Tibial artery (tissue), 4 donors: ENCODE results near the gene COPS7A.
A peak's percentile ranks its signal among the peaks of the same experiment; 100 is the strongest.
"Not testable (repeated sequence)": the region's sequence is repeated elsewhere in the genome, so short reads cannot be mapped to it uniquely, and the experiment has no call there.

Source experiments
- DNase-seq, 2 donors: peaks; one replicate each; pipeline ENCODE4 v3.0.0-alpha.2; 2019
- H3K27ac ChIP-seq, 2 donors: fragments of 200-600 bp; sonication (generic) in 1 of 2; 1 replicate in 1 of 2; 2 replicates in 1 of 2; pipeline ENCODE4 v1.5.1; 2018 to 2019; ENCODE audit warnings: mild to moderate bottlenecking in 1 of 2
- H3K27me3 ChIP-seq, 2 donors: fragments of 200-600 bp; sonication (generic) in 1 of 2; one replicate each; pipeline versions ENCODE4 v1.5.1 to v1.6.0; 2016 to 2019
- H3K36me3 ChIP-seq, 3 donors: fragments of 200-600 bp; sonication (generic) in 2 of 3; one replicate each; pipeline ENCODE4 v1.5.1; 2016 to 2019; ENCODE audit warnings: mild to moderate bottlenecking in 2 of 3
- H3K4me1 ChIP-seq, 4 donors: fragments of 200-600 bp; sonication (generic) in 2 of 4; 1 replicate in 3 of 4; 2 replicates in 1 of 4; pipeline ENCODE4 v1.5.1; 2016 to 2019
- H3K4me3 ChIP-seq, 2 donors: fragments of 200-600 bp; sonication (generic) in 1 of 2; 1 replicate in 1 of 2; 2 replicates in 1 of 2; pipeline ENCODE4 v1.5.1; 2018 to 2019; ENCODE audit warnings: mild to moderate bottlenecking in 2 of 2
- H3K9me3 ChIP-seq, 3 donors: fragments of 200-600 bp; sonication (generic) in 1 of 3; one replicate each; pipeline ENCODE4 v1.5.1; 2016 to 2019
- intact Hi-C: fragments of 100-400 bp; cut with DNase I; formaldehyde crosslinking; loops from one replicate; pipeline ENCODE4 v1.15.0; 2023; ENCODE audit warnings: low total_unique reads
- TF ChIP-seq, protein P1 (sequence below), 2 experiments: fragments of 200-600 bp in 1 of 2; fragments of 450-650 bp in 1 of 2; IDR thresholded peaks; one replicate each; pipeline ENCODE4 v1.5.1; 2017 to 2019; ENCODE audit warnings: antibody characterized with exemption in 2 of 2, mild to moderate bottlenecking in 1 of 2, moderate library complexity in 1 of 2

Gene COPS7A

DNA sequence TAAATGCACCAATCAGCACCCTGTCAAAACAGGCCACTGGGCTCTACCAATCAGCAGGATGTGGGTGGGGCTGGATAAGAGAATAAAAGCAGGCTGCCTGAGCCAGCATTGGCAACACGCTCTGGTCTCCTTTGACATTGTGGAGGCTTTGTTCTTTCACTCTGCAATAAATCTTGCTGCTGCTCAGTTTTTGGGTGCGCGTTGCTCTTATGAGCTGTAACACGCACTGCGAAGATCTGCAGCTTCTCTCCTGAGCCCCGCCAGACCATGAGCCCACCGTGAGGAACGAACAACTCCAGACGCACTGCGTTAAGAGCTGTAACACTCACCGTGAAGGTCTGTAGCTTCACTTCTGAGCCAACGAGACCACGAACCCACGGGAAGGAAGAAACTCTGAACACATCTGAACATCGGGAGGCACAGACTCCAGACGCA is 14.9 kb upstream of the COPS7A start:
- Histone ChIP-seq H3K4me3 (no peak overlapping the region), H3K27me3 (peaks cover 0 to 69% of the 10 kb centered on the region in 2 donors), H3K4me1 (no peaks in the 10 kb centered on the region), H3K9me3 (no peaks in the 10 kb centered on the region), H3K27ac (no peak overlapping the region), H3K36me3 (no peaks in the 10 kb centered on the region)
- intact Hi-C loops = no loop called here
- DNase-seq = no peak
- TF ChIP-seq, protein P1, sequence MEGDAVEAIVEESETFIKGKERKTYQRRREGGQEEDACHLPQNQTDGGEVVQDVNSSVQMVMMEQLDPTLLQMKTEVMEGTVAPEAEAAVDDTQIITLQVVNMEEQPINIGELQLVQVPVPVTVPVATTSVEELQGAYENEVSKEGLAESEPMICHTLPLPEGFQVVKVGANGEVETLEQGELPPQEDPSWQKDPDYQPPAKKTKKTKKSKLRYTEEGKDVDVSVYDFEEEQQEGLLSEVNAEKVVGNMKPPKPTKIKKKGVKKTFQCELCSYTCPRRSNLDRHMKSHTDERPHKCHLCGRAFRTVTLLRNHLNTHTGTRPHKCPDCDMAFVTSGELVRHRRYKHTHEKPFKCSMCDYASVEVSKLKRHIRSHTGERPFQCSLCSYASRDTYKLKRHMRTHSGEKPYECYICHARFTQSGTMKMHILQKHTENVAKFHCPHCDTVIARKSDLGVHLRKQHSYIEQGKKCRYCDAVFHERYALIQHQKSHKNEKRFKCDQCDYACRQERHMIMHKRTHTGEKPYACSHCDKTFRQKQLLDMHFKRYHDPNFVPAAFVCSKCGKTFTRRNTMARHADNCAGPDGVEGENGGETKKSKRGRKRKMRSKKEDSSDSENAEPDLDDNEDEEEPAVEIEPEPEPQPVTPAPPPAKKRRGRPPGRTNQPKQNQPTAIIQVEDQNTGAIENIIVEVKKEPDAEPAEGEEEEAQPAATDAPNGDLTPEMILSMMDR (IDR thresholded peaks at IDR 0.05) = no peak

DNA sequence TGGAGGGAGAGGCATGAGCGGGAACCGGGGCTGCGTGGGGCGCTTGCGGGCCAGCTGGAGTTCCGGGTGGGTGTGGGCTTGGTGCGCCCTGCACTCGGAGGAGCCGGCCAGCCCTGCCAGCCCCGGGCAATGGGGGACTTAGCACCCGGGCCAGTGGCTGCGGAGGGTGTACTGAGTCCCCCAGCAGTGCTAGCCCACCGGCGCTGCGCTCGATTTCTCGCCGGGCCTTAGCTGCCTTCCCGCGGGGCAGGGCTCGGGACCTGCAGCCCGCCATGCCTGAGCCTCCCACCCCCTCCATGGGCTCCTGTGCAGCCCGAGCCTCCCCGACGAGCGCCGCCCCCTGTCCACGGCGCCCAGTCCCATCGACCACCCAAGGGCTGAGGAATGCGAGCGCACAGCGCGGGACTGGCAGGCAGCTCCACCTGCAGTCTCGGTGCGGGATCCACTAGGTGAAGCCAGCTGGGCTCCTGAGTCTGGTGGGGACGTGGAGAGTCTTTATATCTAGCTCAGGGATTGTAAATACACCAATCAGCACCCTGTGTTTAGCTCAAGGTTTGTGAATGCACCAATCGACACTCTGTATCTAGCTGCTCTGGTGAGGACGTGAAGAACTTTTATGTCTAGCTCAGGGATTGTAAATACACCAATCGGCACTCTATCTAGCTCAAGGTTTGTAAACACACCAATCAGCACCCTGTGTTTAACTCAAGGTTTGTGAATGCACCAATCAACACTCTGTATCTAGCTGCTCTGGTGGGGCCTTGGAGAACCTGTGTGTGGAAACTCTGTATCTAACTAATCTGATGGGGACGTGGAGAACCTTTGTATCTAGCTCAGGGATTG is 7.6 kb upstream of the COPS7A start:
- DNase-seq, H3K4me3 ChIP-seq, H3K9me3 ChIP-seq, intact Hi-C loops, H3K4me1 ChIP-seq, H3K27ac ChIP-seq, H3K36me3 ChIP-seq: not testable (repeated sequence)
- peaks cover 0 to 19% of the 10 kb centered on the region in 2 donors for H3K27me3 ChIP-seq

DNA sequence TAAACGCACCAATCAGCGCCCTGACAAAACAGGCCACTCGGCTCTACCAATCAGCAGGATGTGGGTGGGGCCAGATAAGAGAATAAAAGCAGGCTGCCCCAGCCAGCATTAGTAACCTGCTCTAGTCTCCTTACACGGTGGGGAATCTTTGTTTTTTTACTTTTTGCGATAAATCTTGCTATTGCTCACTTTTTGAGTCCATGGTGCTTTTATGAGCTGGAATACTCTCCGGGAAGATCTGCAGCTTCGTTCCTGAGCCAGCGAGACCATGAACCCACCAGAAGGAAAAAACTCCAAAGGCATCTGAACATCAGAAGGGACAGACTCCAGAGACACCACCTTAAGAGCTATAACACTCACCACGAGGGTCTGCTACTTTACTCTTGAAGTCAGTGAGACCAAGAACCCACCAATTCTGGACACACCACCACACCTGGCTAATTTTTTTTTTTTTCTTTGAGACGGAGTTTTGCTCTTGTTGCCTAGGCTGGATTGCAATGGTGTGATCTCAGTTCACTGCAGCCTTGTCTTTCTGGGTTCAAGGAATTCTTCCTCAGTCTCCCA is 6.9 kb upstream of the COPS7A start:
- H3K4me3 ChIP-seq = no peak overlapping the region
- no peaks in the 10 kb centered on the region for H3K36me3 ChIP-seq
- no peaks in the 10 kb centered on the region for H3K9me3 ChIP-seq
- TF ChIP-seq, protein P1 (IDR thresholded peaks at IDR 0.05) = no peak
- peaks cover 0 to 18% of the 10 kb centered on the region in 2 donors for H3K27me3 ChIP-seq
- no peak overlapping the region for H3K27ac ChIP-seq
- DNase-seq = no peak
- H3K4me1 ChIP-seq = no peaks in the 10 kb centered on the region
- intact Hi-C loops = no loop called here

DNA sequence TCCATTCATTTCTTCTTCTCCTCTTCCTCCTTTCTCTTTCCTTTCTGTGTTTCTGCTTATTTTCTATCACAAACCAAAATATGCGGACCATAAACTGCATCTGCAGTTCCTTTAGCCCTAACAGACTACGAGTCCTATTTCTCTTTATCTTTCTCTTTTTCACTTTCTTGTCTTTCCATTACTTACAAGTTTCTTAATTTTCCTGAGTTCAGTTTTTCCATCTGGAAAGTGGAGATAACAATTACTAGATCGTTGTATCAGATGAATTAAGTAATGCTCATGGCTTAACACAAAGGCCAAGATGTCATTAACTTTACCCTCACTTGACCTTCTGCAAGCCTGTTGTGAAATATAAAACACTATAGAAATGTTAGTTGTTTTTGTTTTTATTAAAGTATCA is 983 bp upstream of the COPS7A start:
- no peaks in the 10 kb centered on the region for H3K27me3 ChIP-seq
- DNase-seq = no peak
- no peak overlapping the region for H3K27ac ChIP-seq
- peaks cover 0 to 15% (median 10%) of the 10 kb centered on the region in 4 donors for H3K4me1 ChIP-seq
- no peaks in the 10 kb centered on the region for H3K9me3 ChIP-seq
- intact Hi-C loops = no loop called here
- TF ChIP-seq, protein P1 (IDR thresholded peaks at IDR 0.05) = no peak
- H3K36me3 ChIP-seq = peaks cover 0 to 6% (median 4%) of the 10 kb centered on the region in 3 donors
- no peak overlapping the region for H3K4me3 ChIP-seq

DNA sequence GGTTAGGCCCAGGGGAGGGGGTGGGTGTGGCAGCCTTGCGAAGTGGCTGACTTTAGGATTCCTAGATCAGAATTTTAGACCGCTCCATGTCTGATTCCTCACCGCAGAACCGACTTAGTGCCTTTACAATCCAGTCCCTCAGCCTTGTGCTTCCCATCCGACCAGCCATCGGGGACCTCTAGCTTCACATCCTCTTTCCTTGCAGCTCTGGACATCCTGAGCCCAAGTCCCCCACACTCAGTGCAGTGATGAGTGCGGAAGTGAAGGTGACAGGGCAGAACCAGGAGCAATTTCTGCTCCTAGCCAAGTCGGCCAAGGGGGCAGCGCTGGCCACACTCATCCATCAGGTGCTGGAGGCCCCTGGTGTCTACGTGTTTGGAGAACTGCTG is 557 bp downstream of the COPS7A start:
- Histone ChIP-seq H3K27me3 (no peaks in the 10 kb centered on the region), H3K9me3 (no peaks in the 10 kb centered on the region), H3K4me1 (peaks cover 0 to 15% (median 10%) of the 10 kb centered on the region in 4 donors), H3K36me3 (peaks cover 15 to 21% (median 19%) of the 10 kb centered on the region in 3 donors), H3K27ac (peak overlapping the region; percentile 82 to 86), H3K4me3 (peak overlapping the region; percentile 65 to 82)
- DNase-seq = no peak
- TF ChIP-seq, protein P1 (IDR thresholded peaks at IDR 0.05) = no peak
- intact Hi-C loops = no loop called here

DNA sequence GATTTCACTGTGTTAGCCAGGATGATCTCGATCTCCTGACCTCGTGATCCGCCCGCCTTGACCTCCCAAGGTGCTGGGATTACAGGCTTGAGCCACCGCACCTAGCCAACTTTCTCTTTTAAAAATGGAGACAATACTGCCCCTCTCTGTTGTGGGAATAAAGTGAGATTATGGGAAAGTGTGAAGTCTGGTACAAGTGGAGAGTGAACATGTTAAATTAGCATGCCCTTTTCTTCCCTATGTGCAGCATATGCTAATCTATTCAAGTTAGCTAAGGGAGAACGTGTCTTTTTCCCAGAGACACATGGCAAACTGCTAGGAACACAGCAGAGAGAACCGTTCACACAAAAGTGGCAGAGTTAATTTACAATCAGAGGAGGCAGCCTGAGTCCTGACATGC is 1.5 kb downstream of the COPS7A start:
- DNase-seq = no peak
- Histone ChIP-seq H3K27me3 (no peaks in the 10 kb centered on the region), H3K27ac (no peak overlapping the region), H3K36me3 (peaks cover 24 to 31% (median 28%) of the 10 kb centered on the region in 3 donors), H3K4me1 (peaks cover 0 to 15% (median 10%) of the 10 kb centered on the region in 4 donors), H3K4me3 (no peak overlapping the region), H3K9me3 (no peaks in the 10 kb centered on the region)
- TF ChIP-seq, protein P1 (IDR thresholded peaks at IDR 0.05) = no peak
- intact Hi-C loops = no loop called here
